PFSK-1 (cell line): Measurements from ENCODE around the gene OGFOD3.

Source experiments
- FOXP2 ChIP-seq: optimal IDR thresholded peaks from 2 replicates; pipeline ENCODE3; 2011; ENCODE audit warnings: borderline replicate concordance, control low read depth, inconsistent platforms; ENCODE audit not compliant: insufficient read depth; ENCODE audit errors: extremely low read length, extremely low read depth
- POLR2AphosphoS5 ChIP-seq: IDR thresholded peaks from 2 replicates; pipeline ENCODE4 v1.6.1; 2012; ENCODE audit warnings: low read depth, mild to moderate bottlenecking, control low read depth, low read length, moderate library complexity
- REST ChIP-seq, 2 experiments: IDR thresholded peaks; 2 replicates each; pipeline versions ENCODE4 v1.6.1 to v1.8.0; 2011 to 2012; ENCODE audit warnings: low read depth in 2 of 2, low read length in 2 of 2, control low read depth in 1 of 2, inconsistent platforms in 1 of 2, mild to moderate bottlenecking in 1 of 2, moderate library complexity in 1 of 2; ENCODE audit not compliant: insufficient read depth in 1 of 2
- SIN3A ChIP-seq: IDR thresholded peaks from 2 replicates; pipeline ENCODE4 v1.6.1; 2012; ENCODE audit warnings: mild to moderate bottlenecking, low read length, moderate library complexity, borderline replicate concordance; ENCODE audit not compliant: insufficient read depth
- TAF1 ChIP-seq: IDR thresholded peaks from 2 replicates; pipeline ENCODE4 v1.6.1; 2012; ENCODE audit warnings: low read length, control low read depth, borderline replicate concordance; ENCODE audit not compliant: insufficient read depth

The OGFOD3 gene

GRCh38 chr17:82440991-82441627 is 22.7 kb upstream of the OGFOD3 start:
- TF ChIP-seq SIN3A (no peak), TAF1 (no peak), POLR2AphosphoS5 (no peak), FOXP2 (no peak), REST (IDR thresholded peaks at IDR 0.05; ENCODE audit: insufficient read depth in 1 of 2, low read depth in 2 of 2, low read length in 2 of 2) (no peak)

GRCh38 chr17:82440469-82440981 is 22.1 kb upstream of the OGFOD3 start:
- TF ChIP-seq REST (IDR thresholded peaks at IDR 0.05; ENCODE audit: insufficient read depth in 1 of 2, low read depth in 2 of 2, low read length in 2 of 2), result no peak
- no peak for TF ChIP-seq POLR2AphosphoS5
- no peak for TF ChIP-seq TAF1
- no peak for TF ChIP-seq FOXP2
- TF ChIP-seq SIN3A, result no peak

- no peak for TF ChIP-seq SIN3A
- TF ChIP-seq POLR2AphosphoS5, result no peak
- TF ChIP-seq FOXP2, result no peak
- no peak for TF ChIP-seq TAF1
- no peak for TF ChIP-seq REST (IDR thresholded peaks at IDR 0.05; ENCODE audit: insufficient read depth in 1 of 2, low read depth in 2 of 2, low read length in 2 of 2)
Measured at GRCh38 chr17:82439829-82440365, 21.5 kb upstream of the OGFOD3 start.

- TF ChIP-seq REST (IDR thresholded peaks at IDR 0.05; ENCODE audit: insufficient read depth in 1 of 2, low read depth in 2 of 2, low read length in 2 of 2) (no peak), SIN3A (no peak), FOXP2 (no peak), POLR2AphosphoS5 (no peak), TAF1 (no peak)
Measured at GRCh38 chr17:82439194-82439828, 20.9 kb upstream of the OGFOD3 start.
